GM12891 (cell line): ENCODE results near the gene CACNG4.

ENCODE experiments used
- POLR2AphosphoS5 ChIP-seq: IDR thresholded peaks from 2 replicates; pipeline ENCODE4 v1.6.1; 2011; ENCODE audit warnings: low read depth, low read length, control low read depth
- TAF1 ChIP-seq: IDR thresholded peaks from 2 replicates; pipeline ENCODE4 v1.6.1; 2011; ENCODE audit warnings: low read depth, low read length, control low read depth

GRCh38 chr17:67027031-67027628 is 62.6 kb downstream of the CACNG4 start:
- TF ChIP-seq POLR2AphosphoS5 (no peak), TAF1 (no peak)
